Renal cortex interstitium (tissue), 15 donors: ENCODE data around the gene SPTLC3. TPM values are rescaled to one million over a fixed set of nuclear protein-coding genes. Genes with fewer than 3 reads are reported as not detected.

Experiments
- DNase-seq, 11 donors: peaks; one replicate each; pipeline ENCODE4 v3.0.0-alpha.2; 2013; ENCODE audit warnings: low read depth in 9 of 11, low spot score in 4 of 11; ENCODE audit errors: extremely low read depth in 1 of 11
- long read RNA-seq, 16 experiments: transcript quantifications; one replicate each; lab custom pipeline, GENCODE V29; 2026
- polyA plus RNA-seq, 3 donors: library from polyadenylated mRNA; unstranded; fragments of 120-200 nt; gene quantifications; one replicate each; pipeline ENCODE4 v1.2.1, GENCODE V29; 2013; ENCODE audit not compliant: insufficient read length in 3 of 3

SPTLC3 gene
- polyA plus RNA-seq = 10 to 100 TPM; 16.5 to 22.2 (median 18.5) TPM
- long read RNA-seq, donor 1, full-length matches to known transcripts = 2 of 2 reads
- long read RNA-seq, donor 1, partial matches to known transcripts = 0 of 2 reads
- long read RNA-seq, donor 1, other reads (novel, unspliced or antisense) = 0 of 2 reads
- long read RNA-seq, donor 2, full-length matches to known transcripts = 1 of 1 reads
- long read RNA-seq, donor 2, partial matches to known transcripts = 0 of 1 reads
- long read RNA-seq, donor 2, other reads (novel, unspliced or antisense) = 0 of 1 reads
- long read RNA-seq, donor 3, full-length matches to known transcripts = 1 of 1 reads
- long read RNA-seq, donor 3, partial matches to known transcripts = 0 of 1 reads
- long read RNA-seq, donor 3, other reads (novel, unspliced or antisense) = 0 of 1 reads
- long read RNA-seq, donor 4, full-length matches to known transcripts = 2 of 2 reads
- long read RNA-seq, donor 4, partial matches to known transcripts = 0 of 2 reads
- long read RNA-seq, donor 4, other reads (novel, unspliced or antisense) = 0 of 2 reads
- long read RNA-seq, donor 5, full-length matches to known transcripts = 5 of 14 reads
- long read RNA-seq, donor 5, partial matches to known transcripts = 9 of 14 reads
- long read RNA-seq, donor 5, other reads (novel, unspliced or antisense) = 0 of 14 reads
- long read RNA-seq, donor 6, full-length matches to known transcripts = 3 of 3 reads
- long read RNA-seq, donor 6, partial matches to known transcripts = 0 of 3 reads
- long read RNA-seq, donor 6, other reads (novel, unspliced or antisense) = 0 of 3 reads
- long read RNA-seq, donor 7 = 0 reads
- long read RNA-seq, donor 8 = 0 reads
- long read RNA-seq, donor 9 = 0 reads
- long read RNA-seq, donor 10, full-length matches to known transcripts = 4 of 4 reads
- long read RNA-seq, donor 10, partial matches to known transcripts = 0 of 4 reads
- long read RNA-seq, donor 10, other reads (novel, unspliced or antisense) = 0 of 4 reads
- long read RNA-seq, donor 11, partial matches to known transcripts = 0 of 2 reads
- long read RNA-seq, donor 11, other reads (novel, unspliced or antisense) = 0 of 2 reads
- long read RNA-seq, donor 12 = 0 reads
- long read RNA-seq, donor 13, full-length matches to known transcripts = 7 of 7 reads
- long read RNA-seq, donor 13, partial matches to known transcripts = 0 of 7 reads
- long read RNA-seq, donor 13, other reads (novel, unspliced or antisense) = 0 of 7 reads
- long read RNA-seq, donor 14 = 0 reads
- long read RNA-seq, donor 15, partial matches to known transcripts = 0 of 1 reads
- long read RNA-seq, donor 15, other reads (novel, unspliced or antisense) = 0 of 1 reads
- long read RNA-seq, donor 16, full-length matches to known transcripts = 3 of 23 reads
- long read RNA-seq, donor 16, partial matches to known transcripts = 20 of 23 reads
- long read RNA-seq, donor 16, other reads (novel, unspliced or antisense) = 0 of 23 reads

GRCh38 chr20:13008761-13009681, at the start of gene SPTLC3:
TSS of gene SPTLC3 (plus strand) at chr20:13008972. CDS start at chr20:13009268, 296 bp downstream.
- DNase-seq = peak in 9 of 11 donors; percentile 18 to 50 (median 31)

GRCh38 chr20:12961725-12962124, 47.0 kb upstream of the SPTLC3 start:
- no peak for DNase-seq

GRCh38 chr20:12962895-12963294, 45.9 kb upstream of the SPTLC3 start:
- DNase-seq = peak in 2 of 11 donors; percentile 3 to 7

GRCh38 chr20:12963416-12963815, 45.4 kb upstream of the SPTLC3 start:
- DNase-seq = peak in 2 of 11 donors; percentile 5 to 27

- DNase-seq = no peak
Measured at GRCh38 chr20:12965212-12965869, 43.4 kb upstream of the SPTLC3 start.

GRCh38 chr20:12965870-12966251, 42.9 kb upstream of the SPTLC3 start:
- DNase-seq = no peak

- DNase-seq = peak in 2 of 11 donors; percentile 7
Measured at GRCh38 chr20:12966468-12967085, 42.2 kb upstream of the SPTLC3 start.

GRCh38 chr20:12967932-12968331, 40.8 kb upstream of the SPTLC3 start:
- no peak for DNase-seq

GRCh38 chr20:12968472-12968871, 40.3 kb upstream of the SPTLC3 start:
- DNase-seq = no peak

GRCh38 chr20:12969071-12969669, 39.6 kb upstream of the SPTLC3 start:
- no peak for DNase-seq

- DNase-seq = peak in 4 of 11 donors; percentile 18 to 37 (median 25)
Measured at GRCh38 chr20:12970372-12970821, 38.4 kb upstream of the SPTLC3 start.

- DNase-seq = no peak
Measured at GRCh38 chr20:12975833-12976608, 32.8 kb upstream of the SPTLC3 start.

- no peak for DNase-seq
Measured at GRCh38 chr20:12976720-12977309, 32.0 kb upstream of the SPTLC3 start.

GRCh38 chr20:12977328-12978125, 31.2 kb upstream of the SPTLC3 start:
- DNase-seq = no peak

GRCh38 chr20:12978126-12978394, 30.7 kb upstream of the SPTLC3 start:
- no peak for DNase-seq
